Subcutaneous abdominal adipose tissue (tissue), 5 donors: Measurements from ENCODE around the gene RPGRIP1L.

ENCODE experiments used
- H3K27ac ChIP-seq: one replicate; pipeline ENCODE4 v1.7.0; 2013; ENCODE audit warnings: low read depth, mild to moderate bottlenecking, inconsistent platforms, low read length, moderate library complexity
- H3K27me3 ChIP-seq, 5 donors: one replicate each; pipeline ENCODE4 v1.7.0; 2013; ENCODE audit warnings: low read length in 5 of 5, inconsistent platforms in 1 of 5; ENCODE audit not compliant: control insufficient read depth in 5 of 5, insufficient read depth in 4 of 5
- H3K36me3 ChIP-seq, 5 donors: one replicate each; pipeline ENCODE4 v1.7.0; 2013; ENCODE audit warnings: low read length in 5 of 5; ENCODE audit not compliant: control insufficient read depth in 5 of 5, insufficient read depth in 5 of 5
- H3K4me1 ChIP-seq, 5 donors: one replicate each; pipeline ENCODE4 v1.7.0; 2013; ENCODE audit warnings: low read length in 5 of 5, mild to moderate bottlenecking in 3 of 5, moderate library complexity in 1 of 5; ENCODE audit not compliant: control insufficient read depth in 5 of 5, insufficient read depth in 5 of 5
- H3K4me3 ChIP-seq, 5 donors: one replicate each; pipeline ENCODE4 v1.7.0; 2013; ENCODE audit warnings: low read length in 5 of 5, low read depth in 1 of 5
- H3K9ac ChIP-seq, 5 donors: one replicate each; pipeline ENCODE4 v1.7.0; 2013; ENCODE audit warnings: low read length in 5 of 5, mild to moderate bottlenecking in 4 of 5, moderate library complexity in 3 of 5
- H3K9me3 ChIP-seq, 5 donors: one replicate each; pipeline ENCODE4 v1.7.0; 2013; ENCODE audit warnings: low read length in 5 of 5; ENCODE audit not compliant: control insufficient read depth in 5 of 5
- donor health status: healthy.
- donor health status: healthy.
- donor health status: healthy.
- donor health status: healthy.
- donor health status: healthy.

The RPGRIP1L gene

DNA sequence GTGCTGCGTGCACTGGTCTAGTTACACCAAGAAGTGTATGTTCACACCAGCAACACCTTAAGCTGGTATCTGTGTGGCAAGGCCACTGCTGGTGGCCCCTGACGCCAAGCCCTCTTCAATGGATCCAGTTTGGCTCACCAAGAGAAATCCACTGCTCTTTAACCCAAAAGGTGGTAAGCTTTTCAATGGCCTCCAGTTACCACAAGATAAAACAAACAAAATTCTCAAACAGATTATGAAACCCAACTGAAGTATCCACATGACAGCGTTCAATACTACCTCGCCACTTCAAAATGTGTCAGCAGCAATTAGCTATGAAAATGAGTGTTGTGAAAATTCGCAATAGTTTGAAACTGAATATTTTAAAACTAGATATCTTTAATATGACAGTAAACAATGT, 104.1 kb downstream of the RPGRIP1L start:
- H3K9me3 ChIP-seq = peaks cover 0 to 7% (median 0%) of the 10 kb centered on the region in 5 donors
- H3K27me3 ChIP-seq = no peaks in the 10 kb centered on the region

GRCh38 chr16:53598511-53599275, 105.0 kb downstream of the RPGRIP1L start:
- H3K27me3 ChIP-seq = no peaks in the 10 kb centered on the region
- no peak overlapping the region for H3K27ac ChIP-seq
- no peaks in the 10 kb centered on the region for H3K4me1 ChIP-seq
- H3K9ac ChIP-seq = no peak overlapping the region
- H3K4me3 ChIP-seq = no peak overlapping the region
- H3K36me3 ChIP-seq = peaks cover 0 to 3% (median 0%) of the 10 kb centered on the region in 5 donors
- H3K9me3 ChIP-seq = peaks cover 0 to 6% (median 3%) of the 10 kb centered on the region in 5 donors

More for the DNA sequence above, 104.1 kb downstream of the RPGRIP1L start:
- Histone ChIP-seq H3K9ac (no peak overlapping the region), H3K4me3 (no peak overlapping the region), H3K27ac (no peak overlapping the region), H3K4me1 (no peaks in the 10 kb centered on the region), H3K36me3 (peaks cover 0 to 6% (median 0%) of the 10 kb centered on the region in 5 donors)

- Histone ChIP-seq H3K9me3 (peaks cover 0 to 6% (median 3%) of the 10 kb centered on the region in 5 donors), H3K27ac (no peak overlapping the region), H3K36me3 (peaks cover 0 to 3% (median 0%) of the 10 kb centered on the region in 5 donors), H3K27me3 (no peaks in the 10 kb centered on the region), H3K4me1 (no peaks in the 10 kb centered on the region), H3K9ac (no peak overlapping the region), H3K4me3 (no peak overlapping the region)
Observed at GRCh38 chr16:53597776-53598175, 105.9 kb downstream of the RPGRIP1L start.

- Histone ChIP-seq H3K9ac (no peak overlapping the region), H3K4me1 (no peaks in the 10 kb centered on the region), H3K4me3 (no peak overlapping the region), H3K9me3 (peaks cover 0 to 8% (median 0%) of the 10 kb centered on the region in 5 donors), H3K27ac (no peak overlapping the region), H3K36me3 (no peaks in the 10 kb centered on the region), H3K27me3 (no peaks in the 10 kb centered on the region)
Observed at GRCh38 chr16:53588081-53588648, 115.5 kb downstream of the RPGRIP1L start.

DNA sequence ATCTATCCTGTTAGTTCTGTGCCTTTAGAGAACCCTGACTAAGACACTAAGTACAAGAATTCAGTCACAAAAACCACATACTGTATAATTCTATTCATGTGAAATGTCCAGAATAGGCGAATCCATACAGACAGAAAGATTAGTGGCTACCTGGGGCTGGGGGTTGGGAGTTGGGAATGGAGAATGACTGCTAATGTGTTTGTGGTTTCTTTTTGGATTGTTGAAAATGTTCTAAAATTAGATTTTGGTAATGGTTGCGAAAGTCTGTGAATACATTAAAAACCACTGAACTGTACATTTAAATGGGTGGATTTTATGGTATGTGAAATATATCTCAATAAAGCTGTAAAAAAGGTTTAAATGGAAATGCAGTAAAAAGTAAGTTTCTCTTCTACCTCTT, 120.3 kb downstream of the RPGRIP1L start:
- Histone ChIP-seq H3K9ac (no peak overlapping the region), H3K36me3 (no peaks in the 10 kb centered on the region), H3K27ac (no peak overlapping the region), H3K9me3 (no peaks in the 10 kb centered on the region), H3K4me3 (no peak overlapping the region), H3K27me3 (no peaks in the 10 kb centered on the region), H3K4me1 (no peaks in the 10 kb centered on the region)

DNA sequence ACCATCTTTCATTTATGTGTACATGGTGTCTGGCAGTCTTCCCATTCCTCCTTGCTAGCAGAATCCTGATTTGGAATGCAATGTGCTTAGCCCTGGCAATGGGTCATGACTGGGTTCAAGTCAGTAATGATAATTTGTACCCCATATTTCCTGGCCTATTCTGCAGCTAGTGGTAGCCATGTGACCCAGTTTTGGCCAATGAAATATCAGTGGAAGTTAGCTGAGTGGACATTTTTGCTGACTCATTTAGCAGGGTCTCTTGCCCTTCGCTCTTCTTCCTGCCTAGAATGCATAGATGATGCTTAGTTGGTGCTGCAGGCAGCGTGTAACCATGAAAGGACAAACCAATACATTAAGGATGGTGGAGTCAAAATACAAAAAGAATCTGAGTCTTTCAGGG, 121.9 kb downstream of the RPGRIP1L start:
- Histone ChIP-seq H3K36me3 (no peaks in the 10 kb centered on the region), H3K27me3 (peaks cover 0 to 2% (median 0%) of the 10 kb centered on the region in 5 donors), H3K4me3 (no peak overlapping the region), H3K27ac (no peak overlapping the region), H3K9ac (no peak overlapping the region), H3K4me1 (no peaks in the 10 kb centered on the region), H3K9me3 (no peaks in the 10 kb centered on the region)

DNA sequence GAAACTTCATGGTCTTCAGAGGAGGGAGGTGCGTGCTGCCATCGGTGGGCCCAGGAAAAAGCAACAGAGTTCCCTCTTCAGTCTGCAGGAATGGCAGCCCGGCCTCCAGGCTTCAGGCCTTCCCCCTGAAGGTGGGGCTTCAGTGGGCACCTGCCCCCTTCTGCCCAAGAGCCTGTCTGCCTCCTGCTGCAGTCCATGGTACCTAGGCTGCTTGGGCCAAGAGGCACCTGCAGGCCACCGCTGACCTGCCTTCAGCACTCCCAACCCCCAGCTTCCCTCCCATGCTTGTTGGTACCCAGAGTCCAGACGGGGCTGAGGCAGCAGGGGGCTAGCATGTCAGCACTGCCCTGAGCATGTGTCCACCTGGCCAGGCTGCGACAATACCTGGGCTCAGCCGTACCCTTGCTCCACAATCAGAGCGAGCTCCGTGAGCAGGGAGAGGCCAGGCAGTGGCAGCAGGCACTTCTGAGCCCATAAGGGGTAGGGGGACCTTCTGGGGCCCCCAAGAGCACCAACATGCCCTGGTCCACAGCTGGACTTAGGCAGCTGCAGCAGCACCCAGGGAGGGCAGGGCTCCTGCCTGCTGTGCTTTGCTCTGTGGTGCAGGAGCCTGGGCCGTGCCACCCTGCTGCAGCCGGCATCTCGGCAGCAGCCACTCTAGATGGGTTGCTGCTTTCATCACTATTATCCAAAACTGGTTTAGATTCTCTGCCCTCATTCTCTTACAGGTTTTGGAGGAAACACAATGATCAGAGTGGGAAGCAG, 123.4 kb downstream of the RPGRIP1L start:
- H3K4me1 ChIP-seq = no peaks in the 10 kb centered on the region
- peaks cover 0 to 2% (median 0%) of the 10 kb centered on the region in 5 donors for H3K27me3 ChIP-seq
- no peak overlapping the region for H3K27ac ChIP-seq
- no peaks in the 10 kb centered on the region for H3K36me3 ChIP-seq
- H3K4me3 ChIP-seq = no peak overlapping the region
- no peaks in the 10 kb centered on the region for H3K9me3 ChIP-seq
- no peak overlapping the region for H3K9ac ChIP-seq

GRCh38 chr16:53576904-53577303, 126.8 kb downstream of the RPGRIP1L start:
- H3K4me3 ChIP-seq = no peak overlapping the region

DNA sequence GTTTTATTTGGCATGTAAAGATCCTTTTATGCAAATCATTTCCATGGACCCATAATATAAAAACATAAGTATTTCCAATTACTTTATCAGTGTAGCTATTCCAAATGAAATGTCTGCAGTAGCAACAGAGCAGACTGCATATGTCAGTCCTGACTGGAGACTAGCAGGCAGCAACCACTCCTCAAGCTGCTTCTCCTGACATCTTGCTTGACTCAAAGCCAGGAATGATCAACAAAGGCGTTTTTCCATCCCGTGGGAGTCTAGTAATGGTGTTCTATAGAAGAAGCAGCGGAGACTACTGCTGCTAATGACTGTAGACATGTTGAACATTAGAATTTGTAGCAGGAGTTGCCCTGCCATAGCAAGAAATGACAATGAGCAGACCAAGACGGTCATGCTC, 127.4 kb downstream of the RPGRIP1L start:
- Histone ChIP-seq H3K9ac (no peak overlapping the region), H3K9me3 (peaks cover 5 to 16% (median 11%) of the 10 kb centered on the region in 5 donors), H3K4me3 (no peak overlapping the region), H3K27me3 (peaks cover 0 to 2% (median 0%) of the 10 kb centered on the region in 5 donors), H3K4me1 (no peaks in the 10 kb centered on the region), H3K36me3 (no peaks in the 10 kb centered on the region), H3K27ac (no peak overlapping the region)

More at GRCh38 chr16:53576904-53577303, 126.8 kb downstream of the RPGRIP1L start:
- H3K36me3 ChIP-seq = no peaks in the 10 kb centered on the region
- no peaks in the 10 kb centered on the region for H3K4me1 ChIP-seq
- H3K27ac ChIP-seq = no peak overlapping the region
- H3K27me3 ChIP-seq = peaks cover 0 to 2% (median 0%) of the 10 kb centered on the region in 5 donors
- peaks cover 4 to 10% (median 4%) of the 10 kb centered on the region in 5 donors for H3K9me3 ChIP-seq
- H3K9ac ChIP-seq = no peak overlapping the region

- H3K9me3 ChIP-seq = peaks cover 7 to 24% (median 16%) of the 10 kb centered on the region in 5 donors
- H3K4me3 ChIP-seq = no peak overlapping the region
- H3K27me3 ChIP-seq = no peaks in the 10 kb centered on the region
- H3K27ac ChIP-seq = no peak overlapping the region
- H3K4me1 ChIP-seq = no peaks in the 10 kb centered on the region
- no peaks in the 10 kb centered on the region for H3K36me3 ChIP-seq
- H3K9ac ChIP-seq = no peak overlapping the region
Observed at GRCh38 chr16:53571763-53572162, 131.9 kb downstream of the RPGRIP1L start.
